K562 (cell line): ENCODE results near the gene PPP6R1. TPM values are rescaled to one million over a fixed set of nuclear protein-coding genes. Genes with fewer than 3 reads are reported as not detected.

Experiments used
- HMG20A ChIP-seq: fragments of 450-650 bp; formaldehyde crosslinking; conservative IDR thresholded peaks from 2 replicates; pipeline ENCODE4 v1.4.0; 2020; ENCODE audit warnings: mild to moderate bottlenecking, mixed read lengths
- KLF13 ChIP-seq: fragments of 450-650 bp; IDR thresholded peaks from 2 replicates; pipeline ENCODE4 v1.6.1; 2016; ENCODE audit warnings: missing genetic modification characterization, low read depth, mild to moderate bottlenecking, missing compliant biosample characterization, moderate library complexity, borderline replicate concordance
- MAZ ChIP-seq, 2 experiments: fragments of 450-650 bp in 1 of 2; sonication (generic) in 1 of 2; formaldehyde crosslinking; IDR thresholded peaks in 1 of 2; conservative IDR thresholded peaks in 1 of 2; 2 replicates each; pipeline versions ENCODE4 v1.4.0 to v1.5.0; 2020; ENCODE audit warnings: mild to moderate bottlenecking in 1 of 2, missing genetic modification reagents in 1 of 2
- RB1 ChIP-seq: fragments of 450-650 bp; IDR thresholded peaks from 2 replicates; pipeline ENCODE4 v1.6.1; 2017; ENCODE audit warnings: low read depth, mild to moderate bottlenecking
- polyA plus RNA-seq, 8 experiments: library from polyadenylated mRNA; depleted of rRNA in 4 of 8; stranded (reverse) in 5 of 8; unstranded in 3 of 8; fragments of >200 nt; fragmentation: Nextera tagmentation in 2 of 8; fragmentation: Illumina TruSeq in 1 of 8; extraction: Ambion mirVana in 2 of 8; extraction: Trizol in 1 of 8; gene quantifications; 2 replicates each; pipeline versions ENCODE4 v1.2.1 to v1.2.3, GENCODE V29; 2011 to 2014; ENCODE audit warnings: inconsistent platforms in 1 of 8, missing spikeins in 1 of 8
- total RNA-seq, 7 experiments: library from RNA; depleted of rRNA in 6 of 7; stranded (reverse); fragments of >200 nt in 6 of 7; fragmentation: Illumina TruSeq in 2 of 7; extraction: Trizol in 2 of 7; gene quantifications; 2 replicates each; pipeline versions ENCODE4 v1.2.1 to v1.2.3, GENCODE V29; 2011 to 2021; ENCODE audit warnings: low replicate concordance in 1 of 7
- TF ChIP-seq, protein P1 (sequence below): sonication (generic); formaldehyde crosslinking; IDR thresholded peaks from 2 replicates; pipeline ENCODE4 v1.8.0; 2022; ENCODE audit warnings: mild to moderate bottlenecking, missing genetic modification reagents, borderline replicate concordance
- TF ChIP-seq, protein P2 (sequence below): fragments of 450-650 bp; formaldehyde crosslinking; IDR thresholded peaks from 2 replicates; pipeline ENCODE4 v1.4.0; 2022; ENCODE audit warnings: missing genetic modification characterization

Gene PPP6R1
- total and polyA plus RNA-seq, 9 of the 15 experiments (the other 6 are each of a cell fraction or from before 2014, with no cell fraction given): 0.48 to 135 (median 37.2) TPM

DNA sequence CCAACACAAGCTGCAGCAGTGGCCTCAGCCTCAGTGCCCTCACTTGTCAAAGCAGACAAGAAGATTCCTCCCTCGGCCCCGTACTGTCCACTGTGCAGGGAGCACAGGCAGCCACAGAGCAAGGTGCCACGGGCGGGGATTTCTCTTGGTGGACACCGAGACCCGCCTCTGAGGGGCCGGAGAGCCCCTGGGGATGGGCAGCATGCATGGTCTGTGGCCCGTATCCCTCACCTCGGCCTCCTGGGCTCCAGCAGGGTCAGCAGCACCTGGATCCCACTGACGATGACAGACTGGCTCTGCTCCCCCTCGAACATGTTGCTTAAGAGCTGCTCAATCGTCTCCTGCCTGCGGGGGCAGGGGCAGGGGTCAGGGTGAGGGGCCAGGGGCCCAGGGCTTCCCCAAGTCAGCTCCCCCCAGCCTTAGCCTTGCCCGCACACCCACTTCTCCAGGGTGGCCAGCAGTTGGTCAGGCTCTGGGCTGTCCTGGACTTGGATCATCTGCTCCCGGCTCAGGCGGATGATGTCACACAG, 16.8 kb downstream of the PPP6R1 start (continued):
- TF ChIP-seq, protein P1, sequence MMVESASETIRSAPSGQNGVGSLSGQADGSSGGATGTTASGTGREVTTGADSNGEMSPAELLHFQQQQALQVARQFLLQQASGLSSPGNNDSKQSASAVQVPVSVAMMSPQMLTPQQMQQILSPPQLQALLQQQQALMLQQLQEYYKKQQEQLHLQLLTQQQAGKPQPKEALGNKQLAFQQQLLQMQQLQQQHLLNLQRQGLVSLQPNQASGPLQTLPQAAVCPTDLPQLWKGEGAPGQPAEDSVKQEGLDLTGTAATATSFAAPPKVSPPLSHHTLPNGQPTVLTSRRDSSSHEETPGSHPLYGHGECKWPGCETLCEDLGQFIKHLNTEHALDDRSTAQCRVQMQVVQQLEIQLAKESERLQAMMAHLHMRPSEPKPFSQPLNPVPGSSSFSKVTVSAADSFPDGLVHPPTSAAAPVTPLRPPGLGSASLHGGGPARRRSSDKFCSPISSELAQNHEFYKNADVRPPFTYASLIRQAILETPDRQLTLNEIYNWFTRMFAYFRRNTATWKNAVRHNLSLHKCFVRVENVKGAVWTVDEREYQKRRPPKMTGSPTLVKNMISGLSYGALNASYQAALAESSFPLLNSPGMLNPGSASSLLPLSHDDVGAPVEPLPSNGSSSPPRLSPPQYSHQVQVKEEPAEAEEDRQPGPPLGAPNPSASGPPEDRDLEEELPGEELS (CRISPR knock-in tag): no peak
- TF ChIP-seq, protein P2, sequence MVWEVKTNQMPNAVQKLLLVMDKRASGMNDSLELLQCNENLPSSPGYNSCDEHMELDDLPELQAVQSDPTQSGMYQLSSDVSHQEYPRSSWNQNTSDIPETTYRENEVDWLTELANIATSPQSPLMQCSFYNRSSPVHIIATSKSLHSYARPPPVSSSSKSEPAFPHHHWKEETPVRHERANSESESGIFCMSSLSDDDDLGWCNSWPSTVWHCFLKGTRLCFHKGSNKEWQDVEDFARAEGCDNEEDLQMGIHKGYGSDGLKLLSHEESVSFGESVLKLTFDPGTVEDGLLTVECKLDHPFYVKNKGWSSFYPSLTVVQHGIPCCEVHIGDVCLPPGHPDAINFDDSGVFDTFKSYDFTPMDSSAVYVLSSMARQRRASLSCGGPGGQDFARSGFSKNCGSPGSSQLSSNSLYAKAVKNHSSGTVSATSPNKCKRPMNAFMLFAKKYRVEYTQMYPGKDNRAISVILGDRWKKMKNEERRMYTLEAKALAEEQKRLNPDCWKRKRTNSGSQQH (CRISPR knock-in tag): no peak
- TF ChIP-seq RB1: no peak
- TF ChIP-seq HMG20A (CRISPR knock-in tag): no peak
- no peak for TF ChIP-seq KLF13 (tag)
- no peak for TF ChIP-seq MAZ (CRISPR knock-in tag; conservative IDR thresholded peaks at IDR 0.05 in 1 of 2, IDR thresholded peaks at IDR 0.05 in 1 of 2)
